Measurements from ENCODE around the gene OCIAD2.
"Not testable (repeated sequence)": the region's sequence is repeated elsewhere in the genome, so short reads cannot be mapped to it uniquely, and the experiment has no call there.

OCIAD2 gene

GRCh38 chr4:48879561-48880442 is 26.8 kb downstream of the OCIAD2 start:
- Histone ChIP-seq H3K4me3 (IDR thresholded peaks at IDR 0.05; ENCODE audit: insufficient read depth, low read depth, low read length) (no peak overlapping the region), H3K27me3 (ENCODE audit: insufficient read depth, low read depth) (no peaks in the 10 kb centered on the region)
- TF ChIP-seq CTCF (conservative IDR thresholded peaks at IDR 0.05; ENCODE audit: low read depth, low read length): no peak

GRCh38 chr4:48877827-48878535 is 28.6 kb downstream of the OCIAD2 start:
- Histone ChIP-seq H3K9ac (no peak overlapping the region), H3K4me2 (no peak overlapping the region), H3K36me3 (ENCODE audit: insufficient read depth) (no peaks in the 10 kb centered on the region), H3K4me1 (ENCODE audit: low read depth, poor library complexity, severe bottlenecking) (no peaks in the 10 kb centered on the region), H4K20me1 (ENCODE audit: insufficient read depth) (no peaks in the 10 kb centered on the region), H3K4me3 (IDR thresholded peaks at IDR 0.05; ENCODE audit: insufficient read depth, low read depth, low read length) (no peak overlapping the region), H2AFZ (ENCODE audit: low read depth) (no peak overlapping the region), H3K27me3 (ENCODE audit: insufficient read depth, low read depth) (no peaks in the 10 kb centered on the region), H3K79me2 (ENCODE audit: insufficient read depth, low read depth) (no peaks in the 10 kb centered on the region), H3K27ac (no peak overlapping the region)
- no peak for TF ChIP-seq CTCF (conservative IDR thresholded peaks at IDR 0.05; ENCODE audit: low read depth, low read length)

More at GRCh38 chr4:48879561-48880442, 26.8 kb downstream of the OCIAD2 start:
- no peak overlapping the region for H2AFZ ChIP-seq (ENCODE audit: low read depth)
- H3K9ac ChIP-seq: no peak overlapping the region
- H4K20me1 ChIP-seq (ENCODE audit: insufficient read depth): no peaks in the 10 kb centered on the region
- no peak overlapping the region for H3K27ac ChIP-seq
- no peak overlapping the region for H3K4me2 ChIP-seq
- H3K79me2 ChIP-seq (ENCODE audit: insufficient read depth, low read depth): no peaks in the 10 kb centered on the region
- H3K36me3 ChIP-seq (ENCODE audit: insufficient read depth): no peaks in the 10 kb centered on the region
- H3K4me1 ChIP-seq (ENCODE audit: low read depth, poor library complexity, severe bottlenecking): no peaks in the 10 kb centered on the region

GRCh38 chr4:48864696-48865095 is 41.9 kb downstream of the OCIAD2 start:
- not testable (repeated sequence) for H3K4me2 ChIP-seq; H3K4me3 ChIP-seq (IDR thresholded peaks at IDR 0.05; ENCODE audit: insufficient read depth, low read depth, low read length); H3K79me2 ChIP-seq (ENCODE audit: insufficient read depth, low read depth); H3K27me3 ChIP-seq (ENCODE audit: insufficient read depth, low read depth); H3K4me1 ChIP-seq (ENCODE audit: low read depth, poor library complexity, severe bottlenecking); H3K27ac ChIP-seq; H3K36me3 ChIP-seq (ENCODE audit: insufficient read depth); H4K20me1 ChIP-seq (ENCODE audit: insufficient read depth); H3K9ac ChIP-seq; H2AFZ ChIP-seq (ENCODE audit: low read depth)

- Histone ChIP-seq H3K4me1 (ENCODE audit: low read depth, poor library complexity, severe bottlenecking) (no peaks in the 10 kb centered on the region), H4K20me1 (ENCODE audit: insufficient read depth) (no peaks in the 10 kb centered on the region), H3K27me3 (ENCODE audit: insufficient read depth, low read depth) (no peaks in the 10 kb centered on the region), H3K79me2 (ENCODE audit: insufficient read depth, low read depth) (no peaks in the 10 kb centered on the region), H3K4me2 (no peak overlapping the region), H2AFZ (ENCODE audit: low read depth) (no peak overlapping the region), H3K36me3 (ENCODE audit: insufficient read depth) (no peaks in the 10 kb centered on the region), H3K27ac (no peak overlapping the region), H3K9ac (no peak overlapping the region), H3K4me3 (IDR thresholded peaks at IDR 0.05; ENCODE audit: insufficient read depth, low read depth, low read length) (no peak overlapping the region)
- no peak for TF ChIP-seq CTCF (conservative IDR thresholded peaks at IDR 0.05; ENCODE audit: low read depth, low read length)
Measured at GRCh38 chr4:48863728-48864127, 42.8 kb downstream of the OCIAD2 start.

All from KMS-11 (cell line).